Measurements from ENCODE around the gene CNTNAP5.

CNTNAP5 gene

GRCh38 chr2:124025171-124025580, at the start of gene CNTNAP5:
Gene CNTNAP5 (plus strand): TSS chr2:124025287. CDS start chr2:124025651, 364 bp downstream.
- DNase-seq (ENCODE audit: low spot score) = no peak

GRCh38 chr2:123976054-123976648, 48.9 kb upstream of the CNTNAP5 start:
- DNase-seq (ENCODE audit: low spot score) = no peak

DNA sequence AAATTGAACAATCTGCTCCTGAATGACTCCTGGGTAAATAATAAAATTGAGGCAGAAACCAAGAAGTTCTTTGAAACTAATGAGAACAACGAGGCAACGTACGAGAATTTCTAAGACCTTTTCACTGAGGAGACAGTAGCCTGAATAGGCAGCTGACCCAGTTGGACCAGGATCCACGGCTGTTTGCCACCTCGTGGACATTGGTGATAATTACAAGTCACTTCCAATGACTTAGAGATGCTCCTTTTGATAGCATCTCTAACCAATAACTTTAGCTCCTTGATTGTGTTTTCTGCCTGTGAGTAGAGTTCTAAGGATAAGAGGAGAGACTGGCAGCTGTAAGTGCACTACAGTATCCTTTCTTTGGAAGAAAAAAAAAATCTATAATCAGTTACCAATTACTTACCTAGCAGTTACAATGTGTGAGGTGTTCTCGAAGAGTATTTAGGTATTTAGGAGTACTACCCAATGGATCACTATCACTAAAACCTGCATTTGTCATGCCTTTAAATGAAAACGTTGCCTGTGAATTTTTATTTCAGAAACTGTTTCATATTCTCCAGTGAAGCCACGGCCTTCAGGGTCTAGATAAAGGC, 31.3 kb upstream of the CNTNAP5 start:
- no peak for DNase-seq (ENCODE audit: low spot score)

- no peak for DNase-seq (ENCODE audit: low spot score)
Measured at GRCh38 chr2:123999681-124000080, 25.4 kb upstream of the CNTNAP5 start.

DNA sequence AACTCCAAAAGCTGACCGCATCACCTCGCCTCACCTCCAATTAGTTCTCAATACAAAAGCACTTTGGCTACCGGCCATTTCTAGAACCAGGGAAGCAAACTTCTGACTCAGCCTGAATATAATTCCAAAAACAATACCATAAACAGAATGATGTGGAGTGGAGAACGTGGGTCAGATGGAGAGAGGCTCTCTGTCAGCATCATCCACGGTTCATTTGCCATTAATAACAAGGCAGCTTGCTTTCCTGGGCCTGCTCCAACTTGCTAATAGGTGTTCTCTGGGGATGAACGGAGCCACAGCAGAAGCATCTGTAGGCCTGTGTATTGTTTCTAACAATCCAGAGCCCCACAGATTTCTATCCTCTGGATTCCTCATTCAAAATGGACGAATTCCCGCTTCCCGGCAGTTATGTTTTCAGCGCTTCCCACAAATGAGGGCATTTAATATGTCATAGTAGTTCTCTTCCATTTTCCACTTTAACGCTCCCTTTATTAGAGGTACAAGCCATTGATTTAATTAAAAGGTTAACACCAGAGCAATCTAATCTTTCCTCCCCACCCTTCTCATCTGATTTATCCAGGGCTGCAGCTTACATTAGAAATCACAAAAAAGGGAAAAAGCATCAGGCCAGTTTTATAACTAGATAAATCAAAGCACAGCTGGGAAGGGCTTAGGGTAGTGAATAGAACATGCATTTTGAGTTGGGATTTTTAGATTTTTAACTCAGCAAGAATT, 23.2 kb upstream of the CNTNAP5 start:
- no peak for DNase-seq (ENCODE audit: low spot score)

DNA sequence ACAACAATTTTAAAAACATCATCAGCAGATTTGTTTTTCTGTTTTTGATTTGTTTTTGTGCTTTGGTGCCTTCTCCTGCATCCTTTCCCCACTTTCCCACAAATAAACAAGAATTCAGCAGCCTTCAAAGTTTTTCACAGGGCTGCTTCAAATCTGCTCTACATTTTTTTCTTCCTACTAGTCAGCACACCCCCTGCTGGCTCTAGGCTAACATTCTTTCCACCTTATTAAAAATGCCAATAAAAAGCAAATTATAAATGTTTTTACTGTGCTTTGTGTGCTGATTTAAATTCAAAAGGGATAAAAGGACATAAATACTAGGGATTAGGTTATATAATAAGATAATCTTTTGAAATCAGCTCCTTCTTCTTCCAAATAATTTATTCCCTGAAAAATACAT, 6.2 kb upstream of the CNTNAP5 start:
- DNase-seq (ENCODE audit: low spot score) = no peak

DNA sequence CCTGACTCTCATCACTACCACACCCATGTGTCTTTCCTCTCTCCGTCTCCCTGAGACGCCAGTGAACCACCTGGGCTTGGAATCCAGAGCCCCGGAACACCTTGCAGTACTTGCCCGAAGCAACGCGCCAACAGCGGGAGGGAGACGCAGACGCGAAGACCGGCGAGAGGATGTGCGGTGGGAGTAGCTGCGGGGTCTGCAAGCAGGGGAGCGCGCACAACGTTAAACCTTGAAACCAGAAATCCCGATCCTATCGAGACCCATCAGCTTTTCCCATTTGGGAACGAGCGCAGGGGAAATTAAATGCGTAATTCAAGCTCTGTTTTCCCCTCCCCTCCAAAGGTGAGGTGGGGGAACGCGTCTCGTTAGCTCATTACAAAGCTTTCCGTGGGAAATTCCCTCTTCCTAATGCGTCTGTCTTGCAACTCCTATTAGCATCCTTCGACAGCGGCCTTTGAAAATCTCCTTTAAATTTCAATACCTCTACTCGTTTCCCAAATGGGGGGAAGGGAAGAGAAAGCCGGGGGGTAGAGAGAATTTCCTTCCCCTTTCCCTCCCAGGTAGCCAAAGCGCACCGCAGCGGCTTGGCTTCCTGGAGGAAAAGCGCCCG, 421 bp upstream of the CNTNAP5 start:
- DNase-seq (ENCODE audit: low spot score) = no peak

- DNase-seq (ENCODE audit: low spot score) = no peak
Measured at GRCh38 chr2:124025891-124026434, 876 bp downstream of the CNTNAP5 start.

- no peak for DNase-seq (ENCODE audit: low spot score)
Measured at GRCh38 chr2:124026503-124026902, 1.4 kb downstream of the CNTNAP5 start.

DNA sequence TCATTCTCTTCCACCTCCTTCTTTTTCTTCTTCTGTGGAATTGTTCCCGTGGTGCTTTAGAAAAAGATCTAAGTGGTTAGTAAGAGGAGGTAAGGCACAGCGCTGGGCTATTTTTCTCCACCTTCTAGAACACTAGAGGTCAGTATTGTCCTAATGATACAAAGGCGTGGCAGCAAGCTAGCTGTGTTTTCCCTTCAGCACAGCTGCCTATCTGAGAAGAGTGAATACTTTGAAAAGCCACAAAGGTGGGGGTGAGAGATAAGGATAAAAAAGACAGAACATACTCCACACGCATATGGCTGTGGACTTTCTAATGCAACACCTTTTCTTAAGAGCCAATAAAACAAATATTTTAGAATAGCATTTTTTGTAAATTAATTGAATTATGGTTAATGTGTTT, 2.1 kb downstream of the CNTNAP5 start:
- no peak for DNase-seq (ENCODE audit: low spot score)

GRCh38 chr2:124032799-124033198, 7.7 kb downstream of the CNTNAP5 start:
- no peak for DNase-seq (ENCODE audit: low spot score)

DNA sequence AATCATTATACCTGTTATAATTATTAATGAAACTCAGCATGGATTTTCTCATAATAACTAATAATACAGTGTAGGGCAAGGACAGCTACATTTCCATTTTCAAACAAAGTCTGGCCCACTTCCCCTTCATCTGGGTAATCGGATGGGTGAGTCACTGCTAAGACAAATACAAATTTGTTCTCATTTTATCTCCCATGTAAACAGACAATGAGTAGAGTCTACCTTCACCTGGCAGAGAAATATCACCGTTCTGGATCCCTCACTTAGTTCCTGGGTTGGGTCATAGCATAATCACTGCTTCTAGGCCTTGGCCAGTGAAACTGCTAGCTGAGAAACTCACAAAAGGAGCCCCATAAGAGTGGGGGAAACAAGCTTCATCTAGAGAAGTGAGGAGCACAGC, 9.2 kb downstream of the CNTNAP5 start:
- DNase-seq (ENCODE audit: low spot score) = no peak

DNA sequence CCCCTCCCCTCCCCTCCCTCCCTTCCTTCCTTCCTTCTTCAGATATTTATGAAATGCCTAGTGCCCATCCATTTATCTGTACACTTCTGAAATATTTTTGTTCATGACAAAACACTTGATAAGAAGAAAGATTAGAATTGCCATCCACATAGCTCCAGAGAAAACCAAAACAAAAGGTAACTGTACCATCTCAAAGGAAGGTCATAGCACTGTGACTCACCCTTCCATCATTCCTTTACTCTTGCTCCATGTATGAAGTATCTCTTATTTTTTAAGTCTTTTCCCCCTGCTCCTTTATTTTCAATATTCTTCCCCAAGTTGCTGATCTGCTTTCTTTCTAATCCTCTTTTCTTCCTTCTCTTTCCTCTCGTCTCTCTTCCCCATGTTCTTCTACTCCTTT, 9.9 kb downstream of the CNTNAP5 start:
- DNase-seq (ENCODE audit: low spot score) = no peak

DNA sequence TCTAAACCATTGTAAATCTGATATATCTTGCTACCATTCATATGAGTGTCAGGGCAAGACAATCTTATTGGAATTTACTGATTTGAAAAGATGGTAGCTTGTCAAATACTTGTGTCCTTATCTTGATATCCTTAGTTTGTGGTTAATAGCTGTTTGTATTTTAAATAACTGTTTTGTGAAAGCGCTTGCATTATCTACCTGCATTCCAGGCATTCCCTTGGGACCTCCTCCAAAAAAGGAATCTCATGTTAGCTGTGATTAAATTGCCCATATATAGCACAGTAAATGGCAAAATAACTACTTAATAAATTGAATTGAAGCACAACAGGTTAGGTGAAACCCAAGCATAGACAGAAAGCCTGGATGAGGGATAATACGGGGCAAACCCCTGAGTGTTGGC, 13.9 kb downstream of the CNTNAP5 start:
- no peak for DNase-seq (ENCODE audit: low spot score)

GRCh38 chr2:124039762-124040291, 14.7 kb downstream of the CNTNAP5 start:
- DNase-seq (ENCODE audit: low spot score) = no peak

DNA sequence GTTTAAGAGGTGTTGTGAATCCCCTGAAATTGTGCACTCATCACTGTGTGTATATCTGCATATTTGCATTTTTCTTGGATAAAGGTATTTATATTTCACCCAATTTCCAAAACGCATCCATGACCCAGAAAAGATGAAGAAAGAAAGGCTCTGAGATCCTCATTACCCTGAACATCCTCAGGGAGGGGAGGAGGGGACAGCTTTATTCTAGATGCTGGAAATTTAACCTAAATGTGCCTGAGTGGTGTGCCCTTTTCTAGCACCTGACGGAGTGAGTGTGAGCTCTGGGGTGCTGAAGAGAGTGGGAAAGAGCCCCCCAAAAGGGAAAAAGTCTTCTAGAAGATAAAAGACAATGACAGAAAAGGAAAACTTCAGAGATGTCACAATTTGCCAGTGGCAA, 20.8 kb downstream of the CNTNAP5 start:
- no peak for DNase-seq (ENCODE audit: low spot score)

DNA sequence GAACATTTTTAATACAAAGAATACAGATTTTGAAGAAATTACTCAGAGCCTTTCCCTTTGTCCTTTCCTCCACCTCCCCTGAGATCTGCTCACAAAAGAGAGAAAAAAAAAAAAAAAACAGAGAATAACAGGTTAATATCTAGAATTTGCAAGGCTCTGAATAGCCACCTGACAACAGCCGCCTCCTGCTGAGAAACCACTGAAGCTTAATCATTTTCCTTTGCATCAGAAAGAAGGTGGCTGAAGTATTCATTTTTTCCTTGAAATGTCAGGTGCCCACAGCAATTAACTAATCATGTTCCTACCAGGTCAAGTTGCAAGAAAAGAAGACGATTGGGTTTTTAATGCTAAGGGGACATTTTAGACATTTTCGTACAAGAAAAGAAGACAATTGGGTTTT, 21.2 kb downstream of the CNTNAP5 start:
- DNase-seq (ENCODE audit: low spot score) = no peak

DNA sequence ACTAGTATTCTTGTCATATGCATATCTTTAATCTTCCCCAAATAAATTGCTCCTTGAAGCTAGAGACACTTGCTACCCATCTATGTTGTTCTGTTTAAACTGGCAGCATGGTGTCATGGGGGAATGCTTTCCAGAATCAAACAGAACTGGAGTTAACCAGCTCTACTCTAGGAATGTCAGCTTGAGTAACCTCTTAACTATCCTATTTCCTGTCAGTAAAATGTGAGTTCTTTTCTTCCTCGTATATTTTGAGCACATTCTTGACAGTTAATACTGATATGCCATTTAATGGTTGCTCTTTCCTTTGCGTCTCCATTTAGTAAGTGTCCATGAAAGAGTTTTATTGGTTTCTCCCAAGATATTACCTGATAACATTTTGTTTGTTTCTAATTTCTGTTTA, 23.0 kb downstream of the CNTNAP5 start:
- DNase-seq (ENCODE audit: low spot score) = no peak

GRCh38 chr2:124048664-124049063, 23.6 kb downstream of the CNTNAP5 start:
- DNase-seq (ENCODE audit: low spot score) = no peak

- DNase-seq (ENCODE audit: low spot score) = no peak
Measured at GRCh38 chr2:124049136-124049535, 24.0 kb downstream of the CNTNAP5 start.

DNA sequence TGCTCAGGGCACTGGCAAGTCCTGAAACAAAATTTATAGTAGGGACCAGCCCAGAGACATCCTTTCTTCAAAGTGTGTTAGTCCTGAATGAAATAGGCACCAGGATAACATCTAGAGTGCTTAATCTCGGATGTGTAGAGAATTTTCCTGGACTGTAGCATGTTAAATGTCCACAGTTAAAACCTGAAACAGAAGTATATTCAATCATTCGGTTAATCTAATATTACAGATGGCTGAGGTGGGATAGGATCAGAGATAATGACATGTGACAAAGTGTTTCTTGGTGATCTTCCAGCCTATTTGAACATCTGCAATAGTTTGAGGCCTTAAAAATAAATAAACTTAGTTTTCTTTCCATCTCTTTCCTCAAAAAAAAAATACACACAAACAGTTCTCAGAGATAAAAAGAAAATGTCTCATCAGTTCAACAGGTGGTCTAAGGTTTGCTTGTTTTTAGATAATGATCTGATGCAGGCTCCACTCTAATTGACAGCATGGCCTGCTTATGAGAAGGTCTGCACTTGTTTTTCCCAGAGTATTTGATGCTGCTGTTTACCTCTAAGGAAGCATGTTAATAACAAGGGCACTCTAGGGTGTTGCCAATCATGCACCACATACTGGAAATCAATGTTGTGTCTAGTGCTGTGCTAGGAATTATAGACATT, 25.9 kb downstream of the CNTNAP5 start:
- no peak for DNase-seq (ENCODE audit: low spot score)

DNA sequence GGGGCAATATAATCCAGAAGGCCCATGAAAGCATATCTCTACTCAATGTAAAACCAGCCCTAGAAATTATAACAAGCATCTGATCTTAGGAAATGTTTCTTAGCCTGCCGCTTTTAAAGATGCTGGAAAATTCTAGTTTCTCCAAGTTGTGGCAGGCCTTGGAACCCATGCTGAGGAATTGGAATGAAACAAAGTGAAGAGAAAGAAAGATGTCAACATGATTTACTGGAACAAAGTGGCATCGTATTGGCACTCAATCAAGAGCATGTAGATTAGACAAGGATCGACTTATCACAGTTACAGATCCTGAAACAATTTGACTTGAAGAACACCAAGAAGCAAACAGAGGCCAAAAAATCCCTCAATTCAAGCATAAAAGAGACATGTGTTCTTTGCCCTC, 28.7 kb downstream of the CNTNAP5 start:
- DNase-seq (ENCODE audit: low spot score) = no peak
